Subcutaneous abdominal adipose tissue (tissue), 5 donors: ENCODE data around the gene GART.
"Not testable (repeated sequence)": the region's sequence is repeated elsewhere in the genome, so short reads cannot be mapped to it uniquely, and the experiment has no call there.

Experiments used
- H3K27ac ChIP-seq: one replicate; pipeline ENCODE4 v1.7.0; 2013; ENCODE audit warnings: low read depth, mild to moderate bottlenecking, inconsistent platforms, low read length, moderate library complexity
- H3K27me3 ChIP-seq, 5 donors: one replicate each; pipeline ENCODE4 v1.7.0; 2013; ENCODE audit warnings: low read length in 5 of 5, inconsistent platforms in 1 of 5; ENCODE audit not compliant: control insufficient read depth in 5 of 5, insufficient read depth in 4 of 5
- H3K36me3 ChIP-seq, 5 donors: one replicate each; pipeline ENCODE4 v1.7.0; 2013; ENCODE audit warnings: low read length in 5 of 5; ENCODE audit not compliant: control insufficient read depth in 5 of 5, insufficient read depth in 5 of 5
- H3K4me1 ChIP-seq, 5 donors: one replicate each; pipeline ENCODE4 v1.7.0; 2013; ENCODE audit warnings: low read length in 5 of 5, mild to moderate bottlenecking in 3 of 5, moderate library complexity in 1 of 5; ENCODE audit not compliant: control insufficient read depth in 5 of 5, insufficient read depth in 5 of 5
- H3K4me3 ChIP-seq, 5 donors: one replicate each; pipeline ENCODE4 v1.7.0; 2013; ENCODE audit warnings: low read length in 5 of 5, low read depth in 1 of 5
- H3K9ac ChIP-seq, 5 donors: one replicate each; pipeline ENCODE4 v1.7.0; 2013; ENCODE audit warnings: low read length in 5 of 5, mild to moderate bottlenecking in 4 of 5, moderate library complexity in 3 of 5
- H3K9me3 ChIP-seq, 5 donors: one replicate each; pipeline ENCODE4 v1.7.0; 2013; ENCODE audit warnings: low read length in 5 of 5; ENCODE audit not compliant: control insufficient read depth in 5 of 5
- donor health status: healthy.
- donor health status: healthy.
- donor health status: healthy.
- donor health status: healthy.
- donor health status: healthy.

Gene GART

GRCh38 chr21:33541756-33542639 lies at the start of gene GART:
Gene GART (minus strand): TSS chr21:33542117. CDS start chr21:33539315, 2,802 bp downstream.
- H3K27me3 ChIP-seq, result no peaks in the 10 kb centered on the region
- peak within 1 kb of the TSS; percentile 86 to 99 (median 95) for H3K4me3 ChIP-seq
- H3K9me3 ChIP-seq, result no peaks in the 10 kb centered on the region
- peak within 1 kb of the TSS; percentile 98 to 100 (median 99) for H3K9ac ChIP-seq
- H3K36me3 ChIP-seq, result peaks cover 7 to 24% (median 12%) of the 10 kb centered on the region in 5 donors
- peaks cover 5 to 39% (median 33%) of the 10 kb centered on the region in 5 donors for H3K4me1 ChIP-seq
- H3K27ac ChIP-seq, result peak within 1 kb of the TSS; percentile 100

DNA sequence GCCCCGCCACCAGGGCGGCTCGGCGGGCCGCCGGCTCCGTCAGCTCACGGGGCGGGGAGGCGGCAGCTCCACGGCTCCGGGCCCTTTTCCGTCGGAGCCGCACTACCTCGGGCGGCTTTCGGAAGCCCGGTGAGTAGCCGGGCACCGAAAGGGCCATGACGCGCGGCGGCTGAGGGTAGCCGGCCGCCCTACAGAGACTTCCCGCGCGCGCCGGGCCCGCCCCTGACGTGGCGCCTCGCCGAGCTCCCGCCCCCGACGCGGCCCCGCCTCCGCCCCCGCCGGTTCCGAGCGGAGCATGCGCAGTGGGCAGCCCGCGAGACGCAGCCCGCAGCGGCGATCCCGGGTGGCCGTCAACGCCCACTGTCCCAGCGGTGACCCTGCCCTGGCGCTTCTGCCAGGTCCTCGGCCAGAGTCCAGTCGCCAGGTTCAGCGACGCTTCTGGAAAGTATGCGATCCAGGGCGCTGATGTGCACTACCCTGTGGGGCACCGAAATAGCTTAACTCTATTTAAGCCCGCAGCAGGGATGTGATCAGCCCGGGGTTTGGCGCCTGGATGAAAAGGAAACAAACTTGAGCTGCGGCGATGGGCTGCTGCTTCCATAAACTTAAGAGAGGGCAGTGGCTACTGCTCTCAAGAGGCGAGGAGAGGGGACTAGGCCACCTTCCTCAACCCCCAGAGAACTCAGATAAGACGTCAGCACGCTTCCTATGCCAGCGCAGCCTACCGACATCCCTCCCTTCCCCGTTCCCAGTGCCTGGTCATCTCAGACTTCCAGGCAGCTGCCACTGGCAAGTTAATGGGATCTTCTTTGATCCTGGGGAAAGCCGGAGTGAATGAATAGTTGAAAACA lies 46.8 kb upstream of the GART start, which contains the start of gene DONSON:
DONSON (minus strand) TSS at position 200 of the 851 bp plus-strand sequence; CDS start at position 157, 43 bp downstream.
- H3K9me3 ChIP-seq, result no peaks in the 10 kb centered on the region

DNA sequence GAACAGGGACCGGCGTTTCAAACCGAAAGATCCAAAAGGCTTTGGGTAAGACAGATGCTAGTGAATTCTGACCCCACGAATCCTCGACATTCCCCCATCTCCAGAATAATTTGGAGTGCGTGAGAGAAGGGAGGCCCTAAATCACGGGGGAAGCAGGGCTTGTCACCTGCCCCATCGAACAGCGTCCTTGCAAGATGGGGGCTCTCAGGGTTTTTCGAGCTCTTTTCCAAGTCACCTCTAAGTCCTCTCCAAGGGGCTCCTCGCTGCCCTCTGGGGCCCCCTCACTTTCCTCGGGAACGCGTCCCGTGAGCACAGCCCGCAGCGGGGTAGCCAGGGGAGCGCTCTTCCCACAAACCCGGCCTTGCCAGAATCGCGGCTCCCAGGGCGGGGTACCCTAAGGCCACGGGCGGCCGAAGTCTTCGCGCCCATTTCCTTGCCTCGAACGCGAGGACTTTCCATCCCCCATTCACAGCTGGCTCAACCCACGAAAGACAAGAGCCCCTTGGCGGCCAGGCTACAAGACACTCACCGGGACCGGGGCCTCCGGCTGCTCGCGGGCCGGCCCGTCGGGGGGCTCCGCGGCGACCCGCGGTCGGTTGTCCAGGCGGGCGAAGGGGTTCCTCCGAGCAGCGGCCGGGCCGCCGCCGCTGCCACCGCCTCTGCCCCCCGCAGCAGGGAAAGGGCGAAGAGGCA lies 46.0 kb upstream of the GART start:
- Histone ChIP-seq H3K27me3 (no peaks in the 10 kb centered on the region), H3K9ac (peak overlapping the region in 4 of 5 donors; percentile 76 to 86 (median 83)), H3K36me3 (no peaks in the 10 kb centered on the region), H3K9me3 (no peaks in the 10 kb centered on the region), H3K27ac (peak overlapping the region; percentile 93), H3K4me3 (peak overlapping the region; percentile 74 to 89 (median 84)), H3K4me1 (peaks cover 0 to 16% (median 14%) of the 10 kb centered on the region in 5 donors)

More for the DNA sequence above, 46.8 kb upstream of the GART start, which contains the start of gene DONSON:
- Histone ChIP-seq H3K27ac (peak within 1 kb of the TSS; percentile 93), H3K36me3 (no peaks in the 10 kb centered on the region), H3K4me3 (peak within 1 kb of the TSS; percentile 84 to 95 (median 89)), H3K9ac (peak within 1 kb of the TSS; percentile 56 to 86 (median 80)), H3K27me3 (no peaks in the 10 kb centered on the region), H3K4me1 (peaks cover 0 to 16% (median 14%) of the 10 kb centered on the region in 5 donors)

DNA sequence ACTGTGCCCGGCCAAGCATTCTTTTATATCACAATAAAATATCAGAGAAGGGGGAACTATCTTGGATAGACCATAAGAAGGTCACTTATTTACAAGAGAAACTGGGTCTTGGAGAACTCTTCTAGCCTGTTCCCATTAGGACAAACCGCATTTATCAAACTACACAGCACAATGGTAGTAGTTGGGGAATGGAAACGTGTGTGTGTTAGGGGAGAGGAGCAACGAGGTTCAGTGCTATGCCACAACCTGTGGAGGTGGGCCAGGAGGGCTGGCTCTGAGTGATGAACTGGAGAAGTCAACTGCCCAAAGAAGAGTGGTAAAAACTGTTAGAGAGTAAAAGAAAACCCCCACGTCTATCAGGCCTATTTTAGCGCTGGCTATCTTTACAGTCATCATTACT lies 45.0 kb upstream of the GART start:
- Histone ChIP-seq H3K36me3 (peaks cover 0 to 2% (median 0%) of the 10 kb centered on the region in 5 donors), H3K27ac (no peak overlapping the region), H3K9me3 (no peaks in the 10 kb centered on the region), H3K27me3 (no peaks in the 10 kb centered on the region), H3K4me1 (peaks cover 0 to 16% (median 14%) of the 10 kb centered on the region in 5 donors), H3K4me3 (no peak overlapping the region), H3K9ac (no peak overlapping the region)

DNA sequence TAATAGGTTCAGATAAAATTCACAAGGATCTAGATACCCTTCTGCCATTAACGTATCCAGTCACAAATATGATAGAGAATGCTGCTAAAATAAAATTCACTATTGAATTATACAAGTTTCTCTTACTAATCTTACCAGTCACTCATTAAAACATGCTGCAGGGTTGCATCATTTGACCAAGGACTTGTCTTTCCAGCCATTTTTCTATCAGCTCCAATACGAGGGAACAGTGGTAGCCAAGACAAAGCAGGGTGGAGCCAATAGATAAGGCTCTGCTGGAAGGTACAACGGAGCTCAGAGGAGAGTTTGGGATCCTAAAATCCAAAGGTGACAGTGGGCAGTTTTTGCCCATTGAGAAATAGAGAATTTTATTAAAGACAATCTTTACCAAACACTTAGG lies 42.5 kb upstream of the GART start:
- Histone ChIP-seq H3K9ac (no peak overlapping the region), H3K36me3 (peaks cover 0 to 4% (median 0%) of the 10 kb centered on the region in 5 donors), H3K27me3 (no peaks in the 10 kb centered on the region), H3K9me3 (no peaks in the 10 kb centered on the region), H3K4me1 (peaks cover 0 to 16% (median 14%) of the 10 kb centered on the region in 5 donors), H3K4me3 (no peak overlapping the region), H3K27ac (no peak overlapping the region)

DNA sequence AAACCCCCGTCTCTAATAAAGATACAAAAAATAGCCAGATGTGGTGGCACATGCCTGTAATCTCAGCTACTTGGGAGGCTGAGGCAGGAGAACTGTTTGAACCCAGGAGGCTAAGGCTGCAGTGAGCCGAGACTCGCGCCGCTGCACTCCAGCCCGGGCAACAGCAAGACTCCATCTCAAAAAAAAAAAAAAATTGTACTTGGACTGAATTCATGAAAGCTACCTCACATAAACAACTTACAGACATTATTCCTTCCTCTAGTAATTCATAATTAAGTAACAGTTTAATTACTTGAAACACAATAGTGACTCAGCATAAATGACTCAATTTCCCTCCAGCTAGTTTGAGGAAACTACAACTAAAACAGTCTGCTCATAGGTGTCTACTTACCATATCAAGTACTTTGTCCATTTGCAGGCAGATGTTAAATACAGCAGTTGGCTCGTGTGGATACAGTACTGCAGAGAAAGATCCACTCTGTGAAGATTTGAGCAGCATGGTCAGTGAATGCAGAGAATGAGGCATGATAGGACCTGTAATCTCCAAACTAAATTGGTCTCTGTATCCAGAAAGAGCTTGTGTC lies 37.1 kb upstream of the GART start:
- no peak overlapping the region for H3K4me3 ChIP-seq
- no peak overlapping the region for H3K9ac ChIP-seq
- no peaks in the 10 kb centered on the region for H3K27me3 ChIP-seq
- H3K36me3 ChIP-seq, result peaks cover 28 to 45% (median 37%) of the 10 kb centered on the region in 5 donors
- peaks cover 0 to 3% (median 0%) of the 10 kb centered on the region in 5 donors for H3K4me1 ChIP-seq
- H3K9me3 ChIP-seq, result no peaks in the 10 kb centered on the region
- peak overlapping the region; percentile 9 for H3K27ac ChIP-seq

DNA sequence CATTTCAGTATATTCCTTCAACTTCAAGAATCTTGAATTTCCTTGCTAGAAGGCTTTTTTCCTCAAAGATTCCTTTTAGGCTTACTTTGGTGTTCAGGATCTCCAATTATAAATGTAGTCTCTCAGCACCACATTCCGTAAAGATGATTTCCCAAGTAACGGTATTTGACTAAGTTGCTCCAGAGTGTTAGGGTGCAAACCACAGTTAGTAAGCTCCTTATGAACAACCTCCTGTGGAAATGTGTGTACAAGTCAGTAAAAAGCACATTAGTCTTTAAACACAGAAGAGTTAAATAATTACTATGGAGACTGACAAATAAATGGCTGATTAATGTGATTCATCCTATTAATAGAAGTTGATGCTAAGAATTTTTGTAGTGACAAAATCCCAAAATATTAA lies 36.3 kb upstream of the GART start:
- H3K4me1 ChIP-seq, result peaks cover 0 to 3% (median 0%) of the 10 kb centered on the region in 5 donors
- H3K4me3 ChIP-seq, result no peak overlapping the region
- peak overlapping the region; percentile 9 for H3K27ac ChIP-seq
- H3K9ac ChIP-seq, result no peak overlapping the region
- H3K36me3 ChIP-seq, result peaks cover 34 to 53% (median 45%) of the 10 kb centered on the region in 5 donors
- H3K9me3 ChIP-seq, result no peaks in the 10 kb centered on the region
- H3K27me3 ChIP-seq, result no peaks in the 10 kb centered on the region

DNA sequence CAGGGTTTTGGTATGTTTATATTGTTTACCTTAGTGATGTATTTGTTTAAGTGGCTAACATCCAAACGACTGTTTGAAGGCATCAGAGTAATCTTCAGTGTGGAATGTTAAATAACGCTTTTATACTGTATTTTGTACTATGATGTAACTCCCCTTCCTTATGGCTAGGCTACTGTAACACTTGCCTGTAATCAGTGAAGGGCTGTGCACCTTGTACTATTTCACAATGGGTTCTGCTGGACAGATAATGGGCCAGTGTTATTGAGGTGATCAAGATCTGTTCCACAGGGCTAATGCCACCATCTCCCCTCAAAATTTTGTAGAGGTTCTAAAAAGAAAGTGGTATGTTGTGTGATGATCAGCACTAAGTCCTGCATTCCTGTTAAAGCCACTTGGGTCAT lies 34.8 kb upstream of the GART start:
- peaks cover 45 to 61% (median 56%) of the 10 kb centered on the region in 5 donors for H3K36me3 ChIP-seq

DNA sequence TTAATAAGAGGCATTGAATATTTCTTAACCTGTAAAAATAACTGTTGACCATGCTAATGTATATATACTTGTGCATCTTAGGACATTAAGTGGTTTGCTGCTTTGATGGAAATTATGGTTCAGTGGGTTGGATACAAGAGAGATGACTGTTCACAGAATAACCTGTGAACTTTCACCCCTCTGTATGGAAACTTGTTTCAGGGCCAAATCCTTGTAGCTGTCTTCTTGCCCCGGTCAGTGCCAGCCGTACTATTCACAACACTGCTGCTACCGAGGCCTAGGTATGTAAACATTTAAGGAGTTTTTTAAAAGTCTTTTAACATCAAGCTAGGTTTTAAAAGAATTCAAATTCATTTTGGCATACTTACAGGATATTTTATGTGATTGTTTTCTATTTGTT lies 30.4 kb upstream of the GART start:
- H3K36me3 ChIP-seq, result peaks cover 67 to 81% (median 72%) of the 10 kb centered on the region in 5 donors
- H3K4me3 ChIP-seq, result no peak overlapping the region
- no peak overlapping the region for H3K27ac ChIP-seq
- H3K27me3 ChIP-seq, result no peaks in the 10 kb centered on the region
- H3K9me3 ChIP-seq, result no peaks in the 10 kb centered on the region
- H3K4me1 ChIP-seq, result peaks cover 0 to 3% (median 0%) of the 10 kb centered on the region in 5 donors
- H3K9ac ChIP-seq, result peak overlapping the region in 1 of 5 donors; percentile 20

More for the DNA sequence above, 34.8 kb upstream of the GART start:
- H3K27me3 ChIP-seq, H3K9ac ChIP-seq, H3K4me3 ChIP-seq, H3K4me1 ChIP-seq, H3K9me3 ChIP-seq: not testable (repeated sequence)
- H3K27ac ChIP-seq, result peak overlapping the region; percentile 10
